GM23338 (cell line): ENCODE results near the gene SORD.
"Not testable (repeated sequence)": the region's sequence is repeated elsewhere in the genome, so short reads cannot be mapped to it uniquely, and the experiment has no call there.

Experiments used
- CREB1 ChIP-seq: fragments of 250-450 bp; sonication (Bioruptor Pico); IDR thresholded peaks from 2 replicates; pipeline ENCODE4 v1.5.0; 2020; ENCODE audit warnings: low read depth, mild to moderate bottlenecking, moderate library complexity
- CTCF ChIP-seq, 2 experiments: fragments of 200-600 bp in 1 of 2; sonication (generic) in 1 of 2; conservative IDR thresholded peaks; 2 replicates each; pipeline versions ENCODE4 v1.5.1 to v1.6.1; 2016 to 2017; ENCODE audit warnings: antibody characterized with exemption in 2 of 2, low read depth in 2 of 2, mild to moderate bottlenecking in 2 of 2, moderate library complexity in 1 of 2
- EZH2 ChIP-seq: fragments of 200-600 bp; sonication (generic); IDR thresholded peaks from one replicate; pipeline ENCODE4 v1.8.0; 2017; ENCODE audit warnings: antibody characterized with exemption, mild to moderate bottlenecking, low read depth; ENCODE audit not compliant: unreplicated experiment
- EZH2phosphoT487 ChIP-seq: fragments of 200-600 bp; sonication (generic); IDR thresholded peaks from one replicate; pipeline ENCODE4 v1.8.1; 2018; ENCODE audit warnings: antibody characterized with exemption; ENCODE audit not compliant: unreplicated experiment
- POLR2AphosphoS5 ChIP-seq: IDR thresholded peaks from 2 replicates; pipeline ENCODE4 v1.6.1; 2016; ENCODE audit warnings: antibody characterized with exemption, low read depth
- REST ChIP-seq: IDR thresholded peaks from one replicate; pipeline ENCODE4 v1.6.1; 2018; ENCODE audit warnings: antibody characterized with exemption; ENCODE audit not compliant: unreplicated experiment
- STAT1 ChIP-seq: IDR thresholded peaks from one replicate; pipeline ENCODE4 v1.6.1; 2016; ENCODE audit warnings: antibody characterized with exemption; ENCODE audit not compliant: unreplicated experiment
- ZNF114 ChIP-seq: fragments of 250-450 bp; sonication (Bioruptor Pico); IDR thresholded peaks from 2 replicates; pipeline ENCODE4 v1.5.0; 2020; ENCODE audit warnings: mild to moderate bottlenecking, moderate library complexity
- ZNF331 ChIP-seq: fragments of 250-450 bp; sonication (Bioruptor Pico); IDR thresholded peaks from 2 replicates; pipeline ENCODE4 v1.5.0; 2020; ENCODE audit warnings: low read depth, mild to moderate bottlenecking, moderate library complexity

GRCh38 chr15:44986346-44987055 is 36.5 kb upstream of the SORD start:
- TF ChIP-seq CTCF (conservative IDR thresholded peaks at IDR 0.05; ENCODE audit: low read depth in 2 of 2); ZNF331 (CRISPR knock-in tag); POLR2AphosphoS5; EZH2; ZNF114 (CRISPR knock-in tag); REST; EZH2phosphoT487; STAT1; CREB1 (CRISPR knock-in tag): not testable (repeated sequence)
